GM12878 (cell line): ENCODE results near the gene PDGFA. TPM values are rescaled to one million over a fixed set of nuclear protein-coding genes. Genes with fewer than 3 reads are reported as not detected.
A peak's percentile ranks its signal among the peaks of the same experiment; 100 is the strongest.

ENCODE experiments used
- ATAC-seq: fragments of 200-7000 bp; cut with Tn5 transposase; 3 replicates; pipeline ENCODE4 v1.9.1; 2020; ENCODE audit warnings: mild to moderate bottlenecking, moderate library complexity
- BruUV-seq: library from RNA; stranded (reverse); fragments of 400-500 nt; replicated peaks from 2 replicates; lab custom pipeline; 2021; lab: Mats Ljungman, UMichigan
- CTCF ChIA-PET: fragments of 300-600 bp; sonication (Branson Sonifier 250); formaldehyde crosslinking; extraction: SDS; loops from one replicate; lab custom pipeline; 2021; ENCODE audit warnings: inconsistent platforms; lab: Yijun Ruan, JAX
- POLR2A ChIA-PET: fragments of 350-600 bp; formaldehyde crosslinking; extraction: SDS; loops from one replicate; lab custom pipeline; 2021; ENCODE audit warnings: inconsistent platforms; lab: Charles Lee
- RAD21 ChIA-PET: fragments of 300-600 bp; sonication (Branson Sonifier 250); formaldehyde crosslinking; loops from one replicate; lab custom pipeline; 2023; ENCODE audit warnings: antibody characterized with exemption; ENCODE audit not compliant: unreplicated experiment; lab: Charles Lee
- SMC1A ChIA-PET: fragments of 300-600 bp; sonication (Branson Sonifier 250); formaldehyde crosslinking; loops from one replicate; lab custom pipeline; 2023; ENCODE audit not compliant: unreplicated experiment, uncharacterized antibody; lab: Charles Lee
- DNase-seq: peaks from one replicate; pipeline ENCODE4 v3.0.0-alpha.2; 2011; ENCODE audit warnings: low read depth, low spot score
- FAIRE-seq: peaks from 3 replicates; lab custom pipeline; 2011; peaks lifted over from hg19 to GRCh38; lab: Jason Lieb, UNC
- H2AFZ ChIP-seq: 2 replicates; pipeline ENCODE4 v1.6.0; 2011; ENCODE audit warnings: low read depth, low read length, control low read depth; ENCODE audit not compliant: control insufficient read depth
- H3K27ac ChIP-seq: 2 replicates; pipeline ENCODE4 v1.5.1; 2011; ENCODE audit warnings: control low read depth; ENCODE audit not compliant: control insufficient read depth, insufficient read depth
- H3K27me3 ChIP-seq, 2 experiments: replicated peaks in 1 of 2; 2 replicates each; pipeline versions ENCODE4 v1.6.0 to v1.6.1; 2011; ENCODE audit warnings: low read length in 1 of 2; ENCODE audit not compliant: control insufficient read depth in 2 of 2, insufficient read depth in 2 of 2
- H3K36me3 ChIP-seq, 2 experiments: 2 replicates each; pipeline ENCODE4 v1.5.1; 2011; ENCODE audit warnings: low read length in 1 of 2; ENCODE audit not compliant: control insufficient read depth in 2 of 2, insufficient read depth in 2 of 2
- H3K4me1 ChIP-seq: 2 replicates; pipeline ENCODE4 v1.6.1; 2011; ENCODE audit warnings: mild to moderate bottlenecking, low read length, moderate library complexity, mixed read lengths; ENCODE audit not compliant: control insufficient read depth, insufficient read depth
- H3K4me2 ChIP-seq: 2 replicates; pipeline ENCODE4 v1.6.0; 2011; ENCODE audit warnings: control low read depth; ENCODE audit not compliant: control insufficient read depth, insufficient read depth
- H3K4me3 ChIP-seq: fragments of 200-600 bp; sonication (generic); 2 replicates; pipeline ENCODE4 v1.5.1; 2016
- H3K79me2 ChIP-seq: 2 replicates; pipeline ENCODE4 v1.6.0; 2011; ENCODE audit warnings: low read length; ENCODE audit not compliant: control insufficient read depth, insufficient read depth
- H3K9ac ChIP-seq: 2 replicates; pipeline ENCODE4 v1.8.0; 2011; ENCODE audit warnings: low read length, control low read depth, mixed read lengths; ENCODE audit not compliant: control insufficient read depth, insufficient read depth
- H3K9me3 ChIP-seq: replicated peaks from 3 replicates; pipeline ENCODE4 v1.5.1; 2011; ENCODE audit warnings: mild to moderate bottlenecking, low read length; ENCODE audit not compliant: control insufficient read depth, insufficient read depth
- H4K20me1 ChIP-seq: 2 replicates; pipeline ENCODE4 v1.6.0; 2011; ENCODE audit not compliant: control insufficient read depth, insufficient read depth
- CHD4 ChIP-seq: fragments of 200-600 bp; sonication (generic); IDR thresholded peaks from 2 replicates; pipeline ENCODE4 v1.6.1; 2016; ENCODE audit warnings: mild to moderate bottlenecking
- CTCF ChIP-seq, 3 experiments: IDR thresholded peaks in 2 of 3; conservative IDR thresholded peaks in 1 of 3; 2 replicates each; pipeline ENCODE4 v1.5.1; 2011; ENCODE audit warnings: low read depth in 3 of 3, low read length in 3 of 3, mild to moderate bottlenecking in 3 of 3, control low read depth in 2 of 3, moderate library complexity in 2 of 3, inconsistent platforms in 1 of 3, mixed read lengths in 1 of 3; ENCODE audit not compliant: control insufficient read depth in 2 of 3, insufficient read depth in 1 of 3; ENCODE audit errors: extremely low read depth in 1 of 3
- EGR1 ChIP-seq, 2 experiments: IDR thresholded peaks; 1 replicate in 1 of 2; 2 replicates in 1 of 2; pipeline ENCODE4 v1.6.1; 2011 to 2012; ENCODE audit warnings: low read depth in 2 of 2, low read length in 2 of 2, borderline replicate concordance in 1 of 2, mild to moderate bottlenecking in 1 of 2, moderate library complexity in 1 of 2
- FOS ChIP-seq: IDR thresholded peaks from 3 replicates; pipeline ENCODE4 v1.6.1; 2011; ENCODE audit warnings: borderline replicate concordance; ENCODE audit not compliant: insufficient read length; ENCODE audit errors: extremely low read depth
- GATAD2B ChIP-seq: fragments of 450-650 bp; conservative IDR thresholded peaks from 2 replicates; pipeline ENCODE4 v1.6.1; 2017; ENCODE audit warnings: low read depth, mild to moderate bottlenecking, moderate library complexity
- JUNB ChIP-seq: IDR thresholded peaks from 2 replicates; pipeline ENCODE4 v1.6.1; 2016; ENCODE audit warnings: antibody characterized with exemption, mild to moderate bottlenecking
- NBN ChIP-seq: fragments of 450-650 bp; IDR thresholded peaks from 2 replicates; pipeline ENCODE4 v1.6.1; 2016
- NFYA ChIP-seq: IDR thresholded peaks from 2 replicates; pipeline ENCODE4 v1.6.1; 2011; ENCODE audit warnings: low read depth, mild to moderate bottlenecking, low read length, improper control_type of control experiment, borderline replicate concordance
- NFYB ChIP-seq: IDR thresholded peaks from 2 replicates; pipeline ENCODE4 v1.6.1; 2011; ENCODE audit warnings: low read depth, mild to moderate bottlenecking, low read length, improper control_type of control experiment, moderate library complexity; ENCODE audit not compliant: insufficient read depth
- POU2F2 ChIP-seq: IDR thresholded peaks from 3 replicates; pipeline ENCODE4 v1.6.1; 2011; ENCODE audit warnings: low read depth, mild to moderate bottlenecking, low read length, borderline replicate concordance
- SUPT20H ChIP-seq: IDR thresholded peaks from 2 replicates; pipeline ENCODE4 v1.6.1; 2011; ENCODE audit warnings: low read depth, mild to moderate bottlenecking, low read length, moderate library complexity, borderline replicate concordance; ENCODE audit not compliant: control insufficient read depth
- TCF12 ChIP-seq: IDR thresholded peaks from 2 replicates; pipeline ENCODE4 v1.6.1; 2011; ENCODE audit warnings: low read depth, mild to moderate bottlenecking, low read length
- YBX1 ChIP-seq: fragments of 450-650 bp; IDR thresholded peaks from 2 replicates; pipeline ENCODE4 v1.6.1; 2016; ENCODE audit warnings: antibody characterized with exemption
- WGBS: methylation state at CpG from one replicate; pipeline ENCODE4 v1.1.6; 2016; ENCODE audit warnings: low lambda C conversion rate; ENCODE audit not compliant: insufficient replicate concordance, insufficient coverage; ENCODE audit errors: missing lambda C conversion rate; 5-methylcytosine and 5-hydroxymethylcytosine counted together
- in situ Hi-C: fragments of 300-500 bp; cut with MboI; formaldehyde crosslinking; loops from 9 replicates; pipeline ENCODE4 v1.14.3; 2018; ENCODE audit warnings: mixed read lengths
- intact Hi-C: fragments of 100-400 bp; cut with micrococcal nuclease; formaldehyde crosslinking; loops from one replicate; pipeline ENCODE4 v1.14.2; 2022; ENCODE audit not compliant: unreplicated experiment
- polyA plus RNA-seq, 11 experiments: library from polyadenylated mRNA; depleted of rRNA in 4 of 11; unstranded in 6 of 11; stranded (reverse) in 5 of 11; fragments of >200 nt; fragmentation: Nextera tagmentation in 4 of 11; fragmentation: Illumina TruSeq in 1 of 11; extraction: Ambion mirVana in 4 of 11; extraction: Trizol in 1 of 11; gene quantifications; 1 replicate in 1 of 11; 2 replicates in 10 of 11; pipeline versions ENCODE4 v1.2.1 to v1.2.3, GENCODE V29; 2011 to 2016; ENCODE audit warnings: inconsistent platforms in 2 of 11, missing spikeins in 2 of 11, low read depth in 1 of 11
- total RNA-seq, 4 experiments: library from RNA; depleted of rRNA in 3 of 4; stranded (reverse); fragments of >200 nt in 3 of 4; fragmentation: Illumina TruSeq in 1 of 4; extraction: Trizol in 1 of 4; gene quantifications; 2 replicates each; pipeline versions ENCODE4 v1.2.1 to v1.2.3, GENCODE V29; 2013 to 2021
- TF ChIP-seq, protein P1 (sequence below): IDR thresholded peaks from 2 replicates; pipeline ENCODE4 v1.6.1; 2011; ENCODE audit warnings: borderline replicate concordance, low read depth, mild to moderate bottlenecking, moderate library complexity, mixed read lengths, low read length; ENCODE audit not compliant: insufficient read depth; ENCODE audit errors: extremely low read length
- TF ChIP-seq, protein P2 (sequence below): IDR thresholded peaks from 2 replicates; pipeline ENCODE4 v1.6.1; 2011; ENCODE audit warnings: mild to moderate bottlenecking, low read depth, low read length, moderate library complexity; ENCODE audit not compliant: insufficient replicate concordance
- TF ChIP-seq, protein P3 (sequence below): fragments of 450-650 bp; IDR thresholded peaks from 2 replicates; pipeline ENCODE4 v1.6.1; 2017; ENCODE audit warnings: mild to moderate bottlenecking

Gene PDGFA
- total and polyA plus RNA-seq, 10 of the 15 experiments (the other 5 are each of a cell fraction or from before 2014, with no cell fraction given), result 2.5 to 10.0 (median 5.6) TPM

GRCh38 chr7:450741-451140 is 68.9 kb downstream of the PDGFA start:
- no TSS peak for BruUV-seq
- no peaks in the 10 kb centered on the region for H3K79me2 ChIP-seq
- H3K4me1 ChIP-seq, result peaks cover 10% of the 10 kb centered on the region; the same call in 1 of the 2 replicates
- no peaks in the 10 kb centered on the region for H4K20me1 ChIP-seq
- H3K27me3 ChIP-seq, result no peaks in the 10 kb centered on the region
- POLR2A ChIA-PET, result no interaction called here
- H3K36me3 ChIP-seq, result no peaks in the 10 kb centered on the region
- SMC1A ChIA-PET, result no interaction called here
- H3K4me3 ChIP-seq, result no peak overlapping the region
- no peak overlapping the region for H3K4me2 ChIP-seq
- no peak for ATAC-seq
- no peak for DNase-seq
- H2AFZ ChIP-seq, result peak overlapping the region; percentile 1
- no peak overlapping the region for H3K27ac ChIP-seq
- FAIRE-seq, result no peak
- CTCF ChIA-PET, result interaction anchor here (1.3 kb wide), 1 partner anchor 10 kb away, joined by 3 read pairs; no protein-coding TSS in a partner anchor
- RAD21 ChIA-PET, result interaction anchor here (0.6 kb wide), 1 partner anchor 39 kb away, joined by 3 read pairs; no protein-coding TSS in a partner anchor
- H3K9me3 ChIP-seq, result no peaks in the 10 kb centered on the region
- in situ Hi-C loops, result no loop called here
- 0% methylated on average over 8 of the region's 10 CpGs for WGBS
- intact Hi-C loops, result no loop called here
- no peak overlapping the region for H3K9ac ChIP-seq
- TF ChIP-seq NFYB, result no peak
- TF ChIP-seq, protein P1, sequence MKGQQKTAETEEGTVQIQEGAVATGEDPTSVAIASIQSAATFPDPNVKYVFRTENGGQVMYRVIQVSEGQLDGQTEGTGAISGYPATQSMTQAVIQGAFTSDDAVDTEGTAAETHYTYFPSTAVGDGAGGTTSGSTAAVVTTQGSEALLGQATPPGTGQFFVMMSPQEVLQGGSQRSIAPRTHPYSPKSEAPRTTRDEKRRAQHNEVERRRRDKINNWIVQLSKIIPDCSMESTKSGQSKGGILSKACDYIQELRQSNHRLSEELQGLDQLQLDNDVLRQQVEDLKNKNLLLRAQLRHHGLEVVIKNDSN, result no peak
- no peak for TF ChIP-seq CHD4
- TF ChIP-seq CTCF (IDR thresholded peaks at IDR 0.05 in 2 of 3, conservative IDR thresholded peaks at IDR 0.05 in 1 of 3; ENCODE audit: control insufficient read depth in 2 of 3, extremely low read depth in 1 of 3, insufficient read depth in 1 of 3, low read depth in 3 of 3, low read length in 3 of 3), result no peak
- no peak for TF ChIP-seq NBN
- TF ChIP-seq JUNB, result no peak
- TF ChIP-seq GATAD2B, result no peak
- no peak for TF ChIP-seq FOS
- TF ChIP-seq YBX1, result no peak
- no peak for TF ChIP-seq SUPT20H
- no peak for TF ChIP-seq TCF12
- TF ChIP-seq, protein P2, sequence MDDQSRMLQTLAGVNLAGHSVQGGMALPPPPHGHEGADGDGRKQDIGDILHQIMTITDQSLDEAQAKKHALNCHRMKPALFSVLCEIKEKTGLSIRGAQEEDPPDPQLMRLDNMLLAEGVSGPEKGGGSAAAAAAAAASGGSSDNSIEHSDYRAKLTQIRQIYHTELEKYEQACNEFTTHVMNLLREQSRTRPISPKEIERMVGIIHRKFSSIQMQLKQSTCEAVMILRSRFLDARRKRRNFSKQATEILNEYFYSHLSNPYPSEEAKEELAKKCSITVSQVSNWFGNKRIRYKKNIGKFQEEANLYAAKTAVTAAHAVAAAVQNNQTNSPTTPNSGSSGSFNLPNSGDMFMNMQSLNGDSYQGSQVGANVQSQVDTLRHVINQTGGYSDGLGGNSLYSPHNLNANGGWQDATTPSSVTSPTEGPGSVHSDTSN, result no peak
- TF ChIP-seq NFYA, result no peak
- no peak for TF ChIP-seq POU2F2
- TF ChIP-seq, protein P3, sequence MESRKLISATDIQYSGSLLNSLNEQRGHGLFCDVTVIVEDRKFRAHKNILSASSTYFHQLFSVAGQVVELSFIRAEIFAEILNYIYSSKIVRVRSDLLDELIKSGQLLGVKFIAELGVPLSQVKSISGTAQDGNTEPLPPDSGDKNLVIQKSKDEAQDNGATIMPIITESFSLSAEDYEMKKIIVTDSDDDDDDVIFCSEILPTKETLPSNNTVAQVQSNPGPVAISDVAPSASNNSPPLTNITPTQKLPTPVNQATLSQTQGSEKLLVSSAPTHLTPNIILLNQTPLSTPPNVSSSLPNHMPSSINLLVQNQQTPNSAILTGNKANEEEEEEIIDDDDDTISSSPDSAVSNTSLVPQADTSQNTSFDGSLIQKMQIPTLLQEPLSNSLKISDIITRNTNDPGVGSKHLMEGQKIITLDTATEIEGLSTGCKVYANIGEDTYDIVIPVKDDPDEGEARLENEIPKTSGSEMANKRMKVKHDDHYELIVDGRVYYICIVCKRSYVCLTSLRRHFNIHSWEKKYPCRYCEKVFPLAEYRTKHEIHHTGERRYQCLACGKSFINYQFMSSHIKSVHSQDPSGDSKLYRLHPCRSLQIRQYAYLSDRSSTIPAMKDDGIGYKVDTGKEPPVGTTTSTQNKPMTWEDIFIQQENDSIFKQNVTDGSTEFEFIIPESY, result no peak
- TF ChIP-seq EGR1 (IDR thresholded peaks at IDR 0.05; ENCODE audit: borderline replicate concordance in 1 of 2, low read depth in 2 of 2, low read length in 2 of 2), result no peak
